Measurements from ENCODE around the gene GPR179.

The GPR179 gene

DNA sequence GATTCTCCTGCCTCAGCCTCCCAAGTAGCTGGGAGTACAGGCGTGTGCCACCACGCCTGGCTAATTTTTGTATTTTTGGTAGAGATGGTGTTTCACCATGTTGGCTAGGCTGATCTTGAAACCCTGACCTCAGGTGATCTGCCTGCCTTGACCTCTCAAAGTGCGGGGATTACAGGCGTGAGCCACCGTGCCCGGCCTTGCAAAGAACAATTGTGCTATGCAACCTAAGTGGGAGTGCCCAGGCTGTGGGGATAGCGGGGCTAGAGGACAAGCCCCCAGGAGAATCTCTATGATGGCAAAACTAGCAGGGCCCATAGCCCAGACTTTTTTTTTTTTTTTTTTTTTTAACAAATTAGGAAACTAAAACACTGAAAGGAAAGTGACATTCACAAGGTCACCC lies 2.0 kb upstream of the GPR179 start:
- no peak for DNase-seq

DNA sequence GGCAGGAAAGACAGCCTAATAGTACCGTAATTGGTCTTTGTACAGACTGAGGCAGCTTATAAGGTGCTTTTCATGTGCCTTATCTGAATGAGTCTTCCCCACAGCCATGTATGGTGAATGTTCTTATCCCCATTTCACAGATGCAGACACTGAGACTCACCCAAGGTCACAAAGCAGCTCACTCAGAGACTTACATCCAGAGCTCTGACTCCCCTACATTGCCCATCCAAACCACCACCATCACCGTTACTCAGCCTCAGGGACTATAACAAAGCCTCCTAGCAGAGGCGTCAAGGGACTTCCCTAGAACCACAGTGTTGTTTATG lies 627 bp upstream of the GPR179 start:
- DNase-seq, result no peak

DNA sequence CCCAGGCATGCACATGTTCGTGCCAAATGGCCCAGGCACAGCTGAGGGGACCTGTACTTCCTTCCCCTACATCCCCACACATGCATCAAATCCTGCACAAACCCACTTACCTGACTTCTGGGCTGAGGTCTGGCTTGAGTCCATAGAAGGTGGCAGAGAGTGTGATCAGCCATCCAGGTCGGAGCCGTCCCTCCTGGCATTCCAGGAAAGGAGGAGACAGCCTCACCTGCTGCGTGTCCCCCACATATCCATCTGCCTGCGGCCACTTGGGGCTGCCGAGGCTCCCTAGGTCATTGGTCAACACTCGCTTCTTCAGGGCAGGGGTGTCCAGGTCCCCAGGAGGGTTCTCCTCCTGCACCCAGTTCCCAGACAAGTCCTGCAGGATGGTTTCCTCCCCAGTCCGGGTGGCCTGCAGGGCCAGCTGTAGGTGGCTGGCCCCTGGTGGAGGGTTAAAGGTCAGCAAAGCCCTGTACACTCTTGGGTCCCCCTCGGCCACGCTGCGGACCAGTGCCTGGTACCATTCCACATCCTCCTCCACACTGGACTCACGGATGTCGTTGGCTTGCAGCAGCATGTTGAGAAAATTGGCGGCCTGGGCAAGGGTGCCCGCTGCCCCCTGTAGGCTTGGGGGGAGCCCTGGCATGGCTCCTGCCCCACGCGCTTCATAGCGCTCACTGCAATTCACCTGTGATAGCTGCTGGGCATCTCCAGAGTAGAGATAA lies 709 bp downstream of the GPR179 start:
- DNase-seq, result no peak

DNA sequence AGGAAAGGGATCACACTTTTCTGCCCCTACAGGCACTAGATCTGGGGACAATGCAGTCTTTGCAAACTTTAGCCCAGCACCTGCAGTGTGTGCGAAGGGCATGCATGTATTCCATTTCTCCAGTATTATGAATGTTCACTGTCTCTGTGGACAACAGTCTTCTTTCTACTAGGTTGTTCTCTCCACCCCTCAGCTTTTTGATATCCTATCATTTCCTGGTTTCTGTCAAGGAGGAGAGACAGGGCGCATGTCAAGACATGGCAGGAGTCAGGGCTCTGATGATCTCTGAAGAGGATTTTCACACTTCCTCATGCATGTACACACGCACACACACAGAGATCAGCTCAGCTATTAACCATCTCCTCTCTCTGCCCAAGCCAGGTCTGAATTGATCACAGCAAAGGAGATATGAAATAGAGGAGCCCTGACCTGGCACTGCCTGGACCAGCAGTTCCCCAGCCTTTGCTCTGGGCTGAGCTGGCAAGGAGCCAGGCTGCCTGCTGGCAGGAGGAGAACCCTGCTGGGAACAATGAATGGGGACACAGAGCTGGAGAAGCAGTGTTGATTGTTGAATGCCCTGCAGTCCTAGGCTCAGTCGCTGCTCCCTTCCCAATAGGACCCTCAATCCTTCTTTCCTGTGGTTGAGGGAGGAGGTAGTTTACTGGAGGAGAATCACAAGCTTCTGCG lies 2.6 kb downstream of the GPR179 start:
- no peak for DNase-seq

DNA sequence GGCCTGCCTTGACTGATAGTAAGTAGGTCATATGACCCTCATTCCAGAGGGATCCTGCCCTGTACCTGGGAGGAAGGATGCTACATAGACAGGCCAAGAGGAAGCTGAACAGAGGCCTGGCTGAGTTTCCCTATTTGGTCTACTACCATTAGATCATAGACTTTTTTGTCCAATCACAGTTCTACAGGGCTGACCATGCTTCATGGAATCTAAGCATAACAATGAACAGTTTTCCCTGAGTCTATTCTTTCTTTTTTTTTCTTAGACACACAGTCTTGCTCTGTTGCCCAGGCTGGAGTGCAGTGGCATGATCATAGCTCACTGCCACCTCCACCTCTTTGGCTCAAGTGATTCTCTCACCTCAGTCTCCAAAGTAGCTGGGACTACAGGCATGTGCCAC lies 3.9 kb downstream of the GPR179 start:
- DNase-seq, result no peak

DNA sequence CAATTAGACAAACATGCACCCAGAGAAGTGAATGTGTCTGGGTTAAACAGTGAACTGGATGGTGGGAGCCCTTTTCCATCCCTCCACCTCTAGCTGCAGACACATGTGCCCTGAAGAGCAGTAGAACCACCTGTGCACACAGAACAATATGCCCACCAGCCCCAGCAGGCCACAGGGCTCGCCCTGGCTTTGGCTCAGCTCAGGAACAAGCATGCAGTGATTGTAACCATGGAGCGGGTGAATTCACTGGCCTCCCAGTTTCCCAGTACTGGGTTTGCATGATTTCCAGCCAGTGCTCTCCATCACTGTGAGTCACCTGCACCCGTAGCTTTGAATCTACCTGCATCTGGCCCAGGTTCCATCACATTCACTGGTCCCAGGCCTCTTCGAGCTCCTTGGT lies 5.2 kb downstream of the GPR179 start:
- no peak for DNase-seq

DNA sequence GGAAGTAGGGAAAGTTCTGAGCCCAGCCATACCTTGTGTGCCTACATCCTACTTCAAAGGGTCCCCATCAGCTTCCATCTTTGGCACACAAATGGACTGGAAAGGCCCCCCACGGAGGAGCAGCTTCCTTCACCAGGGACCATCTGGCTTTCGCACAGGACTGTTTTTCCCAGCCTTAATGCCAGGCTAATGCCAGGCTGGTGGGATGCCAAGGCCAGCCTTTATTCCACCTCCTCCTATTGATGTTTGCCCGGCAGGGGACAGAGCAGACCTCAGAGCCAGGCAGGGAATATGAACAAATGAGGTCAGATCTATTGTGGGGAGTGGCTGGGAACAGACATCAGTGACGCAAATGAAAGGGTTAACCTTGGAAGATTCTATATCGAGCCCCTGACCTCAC lies 5.7 kb downstream of the GPR179 start:
- DNase-seq, result no peak

DNA sequence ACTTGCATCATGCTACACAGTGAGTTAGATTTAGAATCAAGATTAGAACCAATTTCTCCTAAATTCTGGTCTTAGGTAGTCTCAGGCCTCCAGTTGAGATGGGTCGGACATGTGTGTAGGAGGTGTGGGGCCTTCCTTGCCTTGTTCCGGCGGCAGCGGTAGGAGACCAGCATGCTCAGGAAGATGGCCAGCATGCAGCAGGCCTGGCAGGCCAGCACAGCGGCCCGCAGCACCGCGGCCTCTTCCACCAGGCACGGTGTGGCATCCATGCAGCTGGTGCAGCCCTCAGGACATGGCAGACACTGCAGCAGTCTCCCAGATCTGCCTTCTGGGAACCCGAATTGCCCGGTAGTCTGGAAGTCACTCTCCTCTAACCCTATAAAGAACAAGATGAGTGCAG lies 6.9 kb downstream of the GPR179 start:
- DNase-seq, result no peak

DNA sequence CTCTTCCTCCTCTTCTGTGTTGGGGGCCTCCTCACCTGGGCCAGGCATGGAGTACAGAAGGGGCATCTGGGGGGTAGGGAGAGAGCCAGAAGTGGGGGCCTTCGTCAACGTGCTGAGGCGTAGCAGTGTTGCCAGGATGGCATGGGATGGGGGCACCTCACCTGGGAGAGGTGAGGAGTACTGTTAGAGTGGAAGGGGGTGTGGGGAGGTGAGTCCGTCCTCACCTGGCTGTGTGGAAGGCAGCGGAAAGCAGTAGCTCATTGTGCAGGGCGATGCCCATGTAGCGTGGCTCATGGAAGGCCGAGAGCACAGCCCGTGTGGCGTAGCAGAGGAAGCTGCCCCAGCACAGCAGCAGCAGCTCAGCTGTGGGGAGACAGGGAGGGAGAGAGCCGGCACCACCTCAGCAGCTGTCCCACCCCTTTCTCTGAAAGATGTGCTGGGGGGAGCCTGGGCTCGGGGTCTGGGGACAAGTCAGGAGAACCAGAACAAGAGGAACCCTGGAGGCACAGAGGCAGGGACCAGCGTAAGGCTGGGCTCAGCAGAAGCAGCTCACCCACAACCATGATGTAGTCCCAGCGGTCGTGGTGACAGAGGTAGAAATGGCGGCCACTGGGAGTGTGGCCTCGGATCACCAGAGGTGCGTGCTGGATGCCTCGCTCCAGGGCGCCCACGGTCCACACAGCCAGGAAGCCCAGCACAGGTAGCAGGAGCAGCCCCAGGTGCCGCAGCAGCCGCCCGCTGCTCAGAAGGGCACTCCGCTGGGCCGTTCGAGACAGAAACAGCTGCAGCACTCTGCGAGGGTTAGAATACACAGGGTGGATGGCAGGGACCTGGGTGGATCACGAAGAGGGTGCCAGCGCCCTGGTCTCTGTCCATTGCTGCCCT lies 9.0 kb downstream of the GPR179 start:
- DNase-seq, result no peak

DNA sequence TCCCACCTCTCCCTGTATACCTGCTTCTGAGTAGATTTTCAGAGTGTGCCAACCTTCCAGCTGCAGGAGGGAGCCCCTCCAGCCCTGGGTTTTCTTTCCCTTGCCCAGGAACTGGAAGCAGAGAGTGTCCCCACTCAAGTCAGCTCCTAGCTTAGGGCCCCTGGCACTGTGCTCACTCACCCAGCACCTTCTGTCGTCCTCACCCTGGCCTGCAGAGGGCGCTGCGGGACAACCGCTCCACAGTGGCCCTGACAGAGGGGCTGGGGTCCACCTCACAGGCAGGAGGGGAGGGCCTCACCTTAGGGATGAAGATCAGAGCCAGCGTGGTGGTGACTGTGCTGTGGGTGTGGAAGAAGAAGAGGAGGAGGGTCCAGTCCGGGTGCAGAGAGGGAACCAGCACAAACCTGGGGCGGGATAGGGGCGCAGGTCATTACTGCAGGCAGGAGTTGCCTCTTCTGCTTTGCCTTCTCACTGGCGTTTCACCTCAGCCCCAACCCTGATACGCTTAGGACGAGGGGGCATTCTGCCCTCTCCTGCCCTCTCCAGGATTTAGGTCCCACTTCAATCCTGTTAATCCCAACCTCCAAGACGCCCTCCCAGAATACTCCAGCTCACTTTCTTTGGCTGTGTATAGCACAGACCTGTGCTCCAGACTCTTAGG lies 10.0 kb downstream of the GPR179 start:
- peak; percentile 54 to 62 for DNase-seq

DNA sequence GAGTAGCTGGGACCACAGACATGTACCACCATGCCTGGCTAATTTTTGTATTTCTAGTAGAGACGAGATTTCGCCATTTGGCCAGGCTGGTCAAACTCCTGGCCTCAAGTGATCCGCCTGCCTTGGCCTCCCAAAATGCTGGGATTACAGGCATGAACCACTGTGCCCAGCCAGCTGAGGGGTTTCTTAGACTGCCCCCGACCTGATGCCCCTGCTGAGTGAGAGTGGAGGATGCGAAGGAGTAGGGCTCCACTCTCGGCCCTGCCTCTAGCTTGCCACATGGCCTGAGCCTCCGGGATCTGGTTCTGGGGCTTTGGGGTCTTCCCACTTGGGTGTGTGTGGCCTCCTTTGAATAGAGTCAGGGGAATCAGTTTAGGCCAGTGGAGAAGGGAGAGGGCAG lies 11.0 kb downstream of the GPR179 start:
- DNase-seq, result no peak

DNA sequence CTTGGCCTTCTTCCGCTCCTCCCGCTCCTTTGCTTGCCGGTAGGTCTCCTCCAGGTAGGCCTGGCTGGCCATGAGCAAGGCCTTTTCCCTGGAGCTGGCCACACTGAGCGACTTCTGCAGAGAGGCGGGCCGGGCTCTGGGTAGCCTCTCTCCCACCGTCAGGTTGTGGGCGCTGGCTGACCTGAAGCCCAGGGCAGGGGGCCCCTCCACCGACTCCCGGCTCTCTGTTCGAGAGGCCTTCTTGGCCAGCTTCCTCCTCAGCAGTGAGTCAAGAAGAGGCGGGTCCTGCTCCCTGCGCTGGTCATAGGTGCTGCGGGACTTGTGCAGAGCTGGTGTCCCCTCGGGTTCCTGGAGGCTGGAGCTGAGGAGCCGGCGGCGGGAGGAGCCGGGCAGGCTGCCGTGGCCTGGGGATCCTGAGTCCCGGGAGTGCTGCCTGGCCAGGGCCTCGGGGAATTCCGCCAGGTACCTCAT lies 12.8 kb downstream of the GPR179 start:
- DNase-seq, result no peak

DNA sequence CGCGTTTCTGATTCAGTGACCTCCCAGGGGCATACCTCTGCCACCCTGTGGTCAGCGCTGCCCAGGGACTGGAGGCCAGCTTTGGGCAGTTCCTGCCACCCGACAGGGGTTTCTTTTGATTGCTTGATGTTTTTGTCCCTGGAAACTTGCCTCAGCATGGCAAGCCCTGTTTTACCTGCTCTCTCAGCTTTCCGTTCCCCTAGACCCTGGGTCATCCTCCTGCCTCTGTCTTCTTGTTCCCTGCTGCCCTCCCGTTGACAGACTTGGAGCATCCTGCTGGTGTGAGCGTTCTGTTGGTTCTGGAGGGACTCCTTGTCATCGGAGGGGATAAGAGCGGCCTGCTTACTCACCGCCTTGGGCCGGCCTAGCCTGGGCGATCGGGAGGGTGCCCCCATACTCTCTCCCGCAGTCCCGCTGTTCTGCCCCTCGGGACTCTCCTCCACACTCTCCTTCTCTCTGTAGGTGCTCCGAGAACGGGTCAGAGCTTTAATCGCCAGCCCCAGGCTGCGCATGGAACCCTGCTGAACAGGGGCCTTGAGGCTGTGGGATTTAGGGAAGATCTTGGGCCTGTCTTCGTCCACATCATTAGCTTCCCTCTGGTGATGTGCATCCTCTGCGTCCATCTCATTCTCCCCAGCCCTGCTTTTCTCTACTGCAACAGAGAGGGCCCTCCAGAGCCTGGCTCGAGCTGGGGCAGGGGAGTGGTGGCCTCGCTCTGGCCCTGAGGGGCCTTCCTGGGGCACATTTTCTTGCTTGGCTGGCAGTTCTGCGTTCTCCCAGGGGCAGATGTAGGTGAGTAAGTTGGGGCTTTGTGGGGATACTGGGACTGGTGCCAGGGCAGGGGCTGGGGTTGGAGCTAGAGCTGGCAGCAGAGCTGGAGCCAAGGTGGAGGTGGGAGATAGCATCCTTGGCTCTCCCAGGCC lies 13.7 kb downstream of the GPR179 start:
- DNase-seq, result no peak

DNA sequence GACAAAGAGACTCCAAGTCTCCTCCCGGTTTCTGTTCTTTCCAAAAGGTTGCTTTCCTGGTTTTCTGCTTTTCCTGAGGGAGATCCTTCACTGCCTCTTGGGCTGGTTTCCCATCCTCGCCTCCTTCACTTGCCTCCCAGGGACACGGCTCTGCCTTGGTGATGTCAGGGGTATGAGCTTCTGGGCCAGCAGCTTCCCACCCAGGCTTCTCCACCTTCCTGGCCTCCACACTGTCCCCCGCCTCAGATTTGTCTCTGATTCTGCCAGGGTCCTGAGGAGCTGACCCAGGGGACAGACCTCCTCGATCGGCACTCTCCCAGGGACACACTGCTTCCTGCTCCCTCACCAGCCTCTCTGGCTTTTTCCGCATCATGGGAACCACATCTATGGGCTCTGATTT lies 14.5 kb downstream of the GPR179 start:
- DNase-seq, result no peak

DNA sequence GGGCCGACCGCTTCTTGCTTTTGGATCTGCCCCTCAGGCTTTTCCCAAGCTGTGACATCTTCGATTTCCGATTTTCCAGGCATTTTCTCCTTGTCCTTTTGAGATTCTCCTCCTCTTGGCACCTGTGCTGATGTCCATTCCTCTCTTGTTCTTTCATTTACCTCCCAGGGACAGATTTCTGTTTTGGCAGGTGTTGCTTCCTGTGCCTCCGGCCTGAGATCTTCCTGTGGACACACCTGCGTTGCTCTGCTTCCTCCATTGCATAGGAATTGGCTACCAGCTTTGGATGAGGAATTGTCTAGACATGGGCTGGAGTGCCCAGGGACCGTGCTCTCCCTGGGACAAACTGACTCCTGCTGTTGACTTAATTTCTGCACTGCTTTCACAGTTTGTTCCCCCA lies 15.1 kb downstream of the GPR179 start:
- no peak for DNase-seq

DNA sequence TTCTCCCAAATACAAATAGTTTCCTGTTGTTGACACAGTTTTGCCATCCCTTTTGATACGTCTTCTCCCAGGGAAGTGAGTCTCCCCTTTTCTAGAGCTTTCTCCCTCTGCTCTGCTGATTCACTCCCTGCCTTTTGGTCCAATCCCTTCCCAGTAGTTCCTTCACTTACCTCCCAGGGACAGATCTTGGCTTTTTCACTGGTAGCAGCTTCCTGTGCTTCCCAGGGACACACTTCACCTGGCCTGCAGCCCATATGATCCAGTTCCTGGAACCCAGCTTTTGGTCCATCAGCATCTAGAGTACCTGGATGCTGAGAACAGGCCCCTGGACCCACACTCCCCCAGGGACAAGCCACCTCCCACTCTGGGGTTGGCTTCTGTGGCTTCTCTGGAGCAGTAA lies 15.8 kb downstream of the GPR179 start:
- no peak for DNase-seq

DNA sequence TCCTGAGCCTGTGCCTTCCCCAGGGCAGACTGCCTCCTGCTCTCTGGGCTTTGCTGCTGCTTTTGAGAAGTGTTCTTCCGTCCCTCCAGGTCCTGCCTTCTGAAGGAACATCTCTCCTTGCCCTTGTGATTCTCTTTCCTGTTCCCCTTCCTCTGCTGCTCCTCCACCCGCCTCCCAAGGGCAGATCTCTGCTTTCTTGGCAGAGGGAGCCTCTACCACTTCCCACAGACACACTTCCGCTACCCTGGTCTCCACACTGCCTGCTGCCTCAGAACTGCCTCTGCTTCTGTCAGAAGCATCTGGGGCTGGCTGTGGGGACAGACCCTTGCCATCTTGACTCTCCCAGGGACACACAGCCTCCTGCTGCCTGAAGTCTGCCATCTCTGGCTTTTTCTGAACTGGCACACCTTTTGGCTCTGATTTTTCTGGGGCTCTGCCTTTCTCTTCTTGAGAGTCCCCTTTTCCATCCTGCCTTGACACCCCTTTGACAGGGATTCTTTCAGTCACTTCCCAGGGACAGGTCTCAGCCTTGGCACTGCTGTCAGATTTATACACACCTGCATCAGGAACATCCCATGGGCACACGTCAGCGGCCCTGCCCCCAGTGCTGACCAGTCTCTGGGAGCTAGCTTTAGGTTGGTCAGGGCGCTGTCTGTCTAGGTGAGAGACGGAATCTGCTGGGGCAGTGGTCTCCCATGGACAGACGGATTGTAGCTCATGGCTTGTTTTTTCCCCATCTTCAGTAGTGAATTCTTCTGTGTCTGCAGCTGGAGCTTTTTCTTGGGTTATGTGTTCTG lies 16.6 kb downstream of the GPR179 start:
- no peak for DNase-seq

DNA sequence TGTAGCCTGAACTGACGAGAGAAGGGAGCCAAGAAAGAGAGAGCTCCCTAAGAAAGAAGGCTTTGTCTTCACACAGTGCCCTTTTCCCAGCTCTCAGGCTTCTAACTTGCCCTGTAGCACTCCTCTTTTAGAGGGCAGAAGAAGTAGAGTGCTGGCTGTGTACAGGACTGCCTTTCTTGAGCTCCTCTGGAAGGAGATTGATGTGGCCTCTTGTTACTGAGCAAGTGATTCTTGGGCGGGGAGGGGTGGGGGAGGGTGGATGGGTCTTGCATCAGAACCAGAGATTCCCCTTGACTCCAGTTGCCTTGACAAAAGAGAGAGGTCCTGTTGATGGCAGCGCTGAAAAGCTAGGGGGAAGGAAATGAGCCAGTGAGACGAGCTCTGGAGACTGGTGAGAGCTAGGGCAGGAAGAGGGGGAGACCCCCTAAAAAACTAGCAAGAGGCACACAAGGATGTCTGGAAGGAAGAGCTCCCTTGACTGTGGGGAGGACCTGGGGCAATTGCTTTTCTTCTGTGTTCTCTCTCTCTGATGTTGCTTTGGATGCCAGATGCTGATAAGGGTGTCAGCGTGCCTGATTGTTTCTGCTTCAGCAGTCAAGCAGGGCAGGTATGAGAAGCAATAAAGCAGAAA lies 18.4 kb downstream of the GPR179 start:
- no peak for DNase-seq

DNA sequence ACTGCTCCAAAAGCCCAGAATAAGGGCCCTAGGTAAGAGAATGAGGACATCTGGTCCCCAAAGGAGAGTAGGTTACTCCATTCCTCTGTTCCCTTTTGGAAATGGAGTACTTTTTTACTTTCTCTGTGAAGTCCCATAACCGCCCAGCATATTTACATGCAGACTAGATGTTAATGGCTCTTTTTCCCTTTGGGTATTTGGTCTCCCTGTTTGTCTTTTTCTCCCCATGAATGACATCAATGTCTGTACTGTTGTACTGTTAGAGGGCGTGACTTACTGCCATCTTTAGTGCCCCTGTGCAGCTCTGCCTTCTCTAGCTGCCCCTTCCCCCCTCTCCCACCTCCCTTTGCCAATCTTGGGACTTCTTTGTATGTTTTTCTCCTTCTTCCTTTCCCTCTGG lies 19.0 kb downstream of the GPR179 start:
- DNase-seq, result no peak

DNA sequence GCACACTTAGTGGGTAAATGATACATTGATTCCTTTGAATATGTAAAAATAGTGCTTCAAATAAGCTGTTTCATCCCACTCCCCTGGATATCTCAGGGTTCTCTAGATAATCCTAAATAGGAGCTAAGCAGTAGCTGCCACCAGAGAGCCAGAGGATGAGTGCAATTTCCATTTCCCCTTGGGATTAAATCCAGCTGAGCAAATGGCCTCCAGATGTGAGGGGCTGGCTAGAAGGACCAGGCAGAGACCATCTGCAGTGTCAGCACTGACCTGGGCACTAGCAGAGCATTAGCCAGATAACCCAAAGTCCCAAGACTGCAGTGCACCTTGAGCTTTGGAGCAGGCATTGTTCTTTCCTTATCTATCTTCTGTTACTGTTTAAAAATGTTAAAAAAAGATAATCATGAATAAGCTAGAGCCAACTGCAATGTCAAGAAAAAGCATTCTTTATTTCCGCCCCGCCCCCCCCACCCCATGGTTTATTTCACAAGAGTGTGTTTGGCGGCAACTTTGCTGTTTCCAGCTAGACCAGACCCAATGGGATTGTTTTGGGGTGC lies 19.5 kb downstream of the GPR179 start:
- no peak for DNase-seq

DNA sequence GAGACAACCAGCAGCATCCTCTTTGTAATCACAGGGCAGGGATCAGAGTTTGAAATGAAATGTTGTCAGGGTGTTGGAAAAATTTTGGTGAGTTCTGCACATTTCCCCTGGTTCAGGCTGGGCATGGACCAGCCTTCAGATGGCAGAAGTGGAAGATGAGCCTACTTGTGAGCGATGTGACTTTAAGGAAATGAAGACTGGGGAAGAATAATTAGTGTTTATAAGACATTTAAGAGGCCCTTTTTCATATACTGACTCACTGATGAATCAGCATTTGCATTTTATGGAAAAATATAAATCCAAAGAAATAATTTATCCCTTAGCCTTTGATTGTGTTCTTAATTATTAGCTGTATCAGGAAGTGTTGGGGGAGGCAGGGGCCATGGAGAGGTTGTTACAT lies 20.9 kb downstream of the GPR179 start:
- no peak for DNase-seq
